Measurements from ENCODE around the gene TUG1. TPM values are rescaled to one million over a fixed set of nuclear protein-coding genes. Genes with fewer than 3 reads are reported as not detected.

The TUG1 gene
- 10 to 100 TPM; 53.0 to 78.5 (median 64.1) TPM for total RNA-seq

GRCh38 chr22:30968924-30969531 is at the start of gene TUG1:
Gene TUG1 (plus strand): TSS chr22:30969265.
- Histone ChIP-seq H3K27me3 (no peaks in the 10 kb centered on the region), H3K4me3 (peak within 1 kb of the TSS; percentile 86 to 92 (median 92)), H3K27ac (replicated peaks in 1 of 4) (peak within 1 kb of the TSS; percentile 95 to 98 (median 98)), H3K4me1 (peaks cover 18 to 57% (median 33%) of the 10 kb centered on the region in 4 donors), H3K36me3 (peaks cover 25 to 35% (median 28%) of the 10 kb centered on the region in 4 donors), H3K9me3 (peaks cover 0 to 29% (median 15%) of the 10 kb centered on the region in 4 donors)
- WGBS = under 1% methylated on average over 26 of the region's 67 CpGs
- TF ChIP-seq POLR2A (IDR thresholded peaks at IDR 0.05; ENCODE audit: low read depth) (peak; percentile 83), EP300 (IDR thresholded peaks at IDR 0.05) (no peak), CTCF (IDR thresholded peaks at IDR 0.05) (no peak), POLR2AphosphoS5 (IDR thresholded peaks at IDR 0.05) (peak; percentile 98 to 99)
- intact Hi-C loops (cut with DNase I) = loop anchor here (2.0 kb wide), 1 partner anchor 114 kb away; no protein-coding TSS in a partner anchor
- peak; percentile 100 for DNase-seq (ENCODE audit: extremely low spot score)

- peak; percentile 75 for DNase-seq (ENCODE audit: extremely low spot score)
These were observed 49.1 kb upstream of the TUG1 start for GRCh38 chr22:30919973-30920372.

GRCh38 chr22:30920407-30920806 is 48.7 kb upstream of the TUG1 start:
- Histone ChIP-seq H3K4me1 (peaks cover 8 to 18% (median 15%) of the 10 kb centered on the region in 4 donors), H3K27ac (replicated peaks in 1 of 4) (no peak overlapping the region), H3K27me3 (no peaks in the 10 kb centered on the region), H3K36me3 (peaks cover 0 to 21% (median 5%) of the 10 kb centered on the region in 4 donors), H3K9me3 (peaks cover 0 to 9% (median 3%) of the 10 kb centered on the region in 4 donors), H3K4me3 (peak overlapping the region in 1 of 4 donors; percentile 25)
- no peak for TF ChIP-seq POLR2A (IDR thresholded peaks at IDR 0.05; ENCODE audit: low read depth)
- peak in 1 of 2 donors; percentile 28 for TF ChIP-seq POLR2AphosphoS5 (IDR thresholded peaks at IDR 0.05)
- no peak for TF ChIP-seq EP300 (IDR thresholded peaks at IDR 0.05)
- TF ChIP-seq CTCF (IDR thresholded peaks at IDR 0.05) = peak; percentile 82 to 93 (median 90)
- intact Hi-C loops (cut with DNase I) = loop anchor here (1.0 kb wide), 1 partner anchor 285 kb away; the partner anchor contains the start of gene SLC35E4
- WGBS = 2% methylated on average over 9 of the region's 9 CpGs
- peak; percentile 95 for DNase-seq (ENCODE audit: extremely low spot score)

More at GRCh38 chr22:30919973-30920372, 49.1 kb upstream of the TUG1 start:
- Histone ChIP-seq H3K9me3 (peaks cover 0 to 13% (median 8%) of the 10 kb centered on the region in 4 donors), H3K27me3 (no peaks in the 10 kb centered on the region), H3K4me1 (peaks cover 8 to 18% (median 15%) of the 10 kb centered on the region in 4 donors), H3K36me3 (peaks cover 0 to 17% (median 3%) of the 10 kb centered on the region in 4 donors), H3K27ac (replicated peaks in 1 of 4) (no peak overlapping the region), H3K4me3 (no peak overlapping the region)
- intact Hi-C loops (cut with DNase I) = loop anchor here (1.0 to 2.0 kb wide), 2 partner anchors 157 to 285 kb away; partner anchors contain the start of gene SLC35E4
- TF ChIP-seq POLR2A (IDR thresholded peaks at IDR 0.05; ENCODE audit: low read depth) (no peak), EP300 (IDR thresholded peaks at IDR 0.05) (no peak), CTCF (IDR thresholded peaks at IDR 0.05) (no peak), POLR2AphosphoS5 (IDR thresholded peaks at IDR 0.05) (no peak)
- 84% methylated on average over 7 of the region's 7 CpGs for WGBS

- intact Hi-C loops (cut with DNase I) = no loop called here
- Histone ChIP-seq H3K9me3 (peaks cover 0 to 2% (median 0%) of the 10 kb centered on the region in 4 donors), H3K27me3 (no peaks in the 10 kb centered on the region), H3K27ac (replicated peaks in 1 of 4) (no peak overlapping the region), H3K4me3 (peak overlapping the region in 3 of 4 donors; percentile 48 to 49 (median 48)), H3K36me3 (peaks cover 0 to 28% (median 12%) of the 10 kb centered on the region in 4 donors), H3K4me1 (peaks cover 8 to 18% (median 15%) of the 10 kb centered on the region in 4 donors)
- TF ChIP-seq POLR2A (IDR thresholded peaks at IDR 0.05; ENCODE audit: low read depth) = no peak
- TF ChIP-seq EP300 (IDR thresholded peaks at IDR 0.05) = no peak
- no peak for TF ChIP-seq CTCF (IDR thresholded peaks at IDR 0.05)
- no peak for TF ChIP-seq POLR2AphosphoS5 (IDR thresholded peaks at IDR 0.05)
- WGBS = 70% methylated on average over 6 of the region's 6 CpGs
- DNase-seq (ENCODE audit: extremely low spot score) = peak; percentile 39
These were observed 48.0 kb upstream of the TUG1 start for GRCh38 chr22:30921108-30921507.

Measured in esophagus muscularis mucosa (tissue), 4 donors.